Measurements from ENCODE around the gene L2HGDH.

- TF ChIP-seq POLR2A (IDR thresholded peaks at IDR 0.05) (no peak), CTCF (IDR thresholded peaks at IDR 0.05) (no peak)
These were observed 22.2 kb upstream of the L2HGDH start for GRCh38 chr14:50334211-50334610.
